Naive B cell (primary cell): ENCODE data around the gene C19orf73. TPM values are rescaled to one million over a fixed set of nuclear protein-coding genes. Genes with fewer than 3 reads are reported as not detected.

ENCODE experiments used
- ATAC-seq, 2 donors: fragments of 150-1000 bp; cut with Tn5 transposase; 2 replicates each; pipeline ENCODE4 v1.10.0; 2021; ENCODE audit warnings: low read depth in 2 of 2, mild to moderate bottlenecking in 2 of 2, moderate library complexity in 2 of 2
- DNase-seq: peaks from one replicate; pipeline ENCODE4 v3.0.0; 2022
- H3K27ac Mint-ChIP-seq, 6 donors: one replicate each; pipeline ENCODE4 v1.8.0; 2020 to 2022; ENCODE audit warnings: mild to moderate bottlenecking in 6 of 6, mixed read lengths in 6 of 6, moderate library complexity in 5 of 6, inconsistent platforms in 2 of 6
- H3K27me3 Mint-ChIP-seq, 3 donors: one replicate each; pipeline ENCODE4 v1.8.0; 2021 to 2022; ENCODE audit warnings: mixed read lengths in 3 of 3, mild to moderate bottlenecking in 1 of 3
- H3K36me3 Mint-ChIP-seq, 2 donors: one replicate each; pipeline ENCODE4 v1.8.0; 2020 to 2022; ENCODE audit warnings: mixed read lengths in 2 of 2, inconsistent platforms in 1 of 2, mild to moderate bottlenecking in 1 of 2
- H3K4me1 Mint-ChIP-seq, 3 donors: one replicate each; pipeline ENCODE4 v1.8.0; 2020 to 2022; ENCODE audit warnings: mixed read lengths in 3 of 3, inconsistent platforms in 1 of 3, mild to moderate bottlenecking in 1 of 3, moderate library complexity in 1 of 3
- H3K4me3 Mint-ChIP-seq, 8 donors: one replicate each; pipeline ENCODE4 v1.8.0; 2020 to 2022; ENCODE audit warnings: mild to moderate bottlenecking in 8 of 8, mixed read lengths in 8 of 8, moderate library complexity in 8 of 8, inconsistent platforms in 2 of 8
- H3K9me3 Mint-ChIP-seq, 7 donors: one replicate each; pipeline ENCODE4 v1.8.0; 2020 to 2022; ENCODE audit warnings: mixed read lengths in 7 of 7, mild to moderate bottlenecking in 5 of 7, inconsistent platforms in 2 of 7, moderate library complexity in 1 of 7
- polyA plus RNA-seq, 6 donors: library from polyadenylated mRNA; unstranded; fragments of 300-500 nt; fragmentation: Illumina TruSeq; gene quantifications; one replicate each; pipeline ENCODE4 v1.2.3, GENCODE V29; 2021; ENCODE audit warnings: low read depth in 6 of 6

The C19orf73 gene
- polyA plus RNA-seq, 6 donors from 2014 or later, result 2.8 to 6.3 (median 5.8) TPM

DNA sequence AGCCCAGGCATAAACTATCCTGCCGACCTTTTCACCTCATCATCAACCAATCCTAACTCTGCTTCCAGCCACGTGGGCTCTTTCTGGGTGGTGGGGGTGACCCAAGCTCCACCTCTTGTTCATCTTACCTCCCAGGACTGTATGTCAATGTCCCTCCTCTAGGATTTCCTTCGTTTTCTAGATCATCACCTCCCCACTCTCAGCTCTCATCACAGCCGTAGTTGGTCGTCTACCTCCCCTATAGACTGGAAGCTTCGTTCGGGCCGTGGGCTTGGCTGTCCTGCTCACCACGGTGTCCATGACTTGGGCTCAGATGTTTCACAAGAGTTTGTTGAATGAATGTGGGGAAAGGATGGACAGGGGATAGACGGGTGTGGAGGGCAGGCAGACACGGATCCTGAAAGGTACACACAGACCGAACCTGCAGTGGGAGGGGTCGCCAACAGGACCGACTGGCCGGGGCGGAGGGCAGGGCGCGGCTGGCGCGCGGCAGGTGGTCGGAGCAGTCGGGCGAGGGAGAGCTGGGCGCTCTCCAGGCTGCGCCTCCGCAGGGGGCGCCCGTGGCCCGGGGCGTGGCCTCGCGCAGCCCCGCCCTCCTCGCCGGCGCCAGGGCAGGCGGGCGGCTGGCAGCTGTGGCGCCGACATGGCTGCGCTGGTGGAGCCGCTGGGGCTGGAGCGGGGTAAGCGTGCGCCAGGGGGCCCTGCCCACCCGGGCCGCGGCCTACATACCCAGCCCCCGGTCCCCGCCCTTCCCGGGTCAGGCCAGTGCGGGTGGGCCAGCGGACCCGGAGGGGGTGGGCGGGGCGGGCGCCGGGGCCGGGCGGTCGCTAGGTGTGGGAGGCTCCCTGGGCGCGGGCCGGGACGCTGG, 4.9 kb downstream of the C19orf73 start, which contains the start of gene LIN7B:
TSS of gene LIN7B (plus strand) at position 609 of the 868 bp plus-strand sequence. CDS start at position 644, 35 bp downstream.
- H3K9me3 Mint-ChIP-seq, result no peaks in the 10 kb centered on the region
- peak; percentile 55 to 56 for ATAC-seq
- no peaks in the 10 kb centered on the region for H3K27me3 Mint-ChIP-seq
- peaks cover 0 to 2% of the 10 kb centered on the region in 2 donors for H3K36me3 Mint-ChIP-seq
- H3K27ac Mint-ChIP-seq, result peak within 1 kb of the TSS; percentile 16 to 90 (median 62)
- peaks cover 35 to 41% (median 40%) of the 10 kb centered on the region in 3 donors for H3K4me1 Mint-ChIP-seq
- DNase-seq, result peak; percentile 83
- peak within 1 kb of the TSS; percentile 76 to 93 (median 87) for H3K4me3 Mint-ChIP-seq

DNA sequence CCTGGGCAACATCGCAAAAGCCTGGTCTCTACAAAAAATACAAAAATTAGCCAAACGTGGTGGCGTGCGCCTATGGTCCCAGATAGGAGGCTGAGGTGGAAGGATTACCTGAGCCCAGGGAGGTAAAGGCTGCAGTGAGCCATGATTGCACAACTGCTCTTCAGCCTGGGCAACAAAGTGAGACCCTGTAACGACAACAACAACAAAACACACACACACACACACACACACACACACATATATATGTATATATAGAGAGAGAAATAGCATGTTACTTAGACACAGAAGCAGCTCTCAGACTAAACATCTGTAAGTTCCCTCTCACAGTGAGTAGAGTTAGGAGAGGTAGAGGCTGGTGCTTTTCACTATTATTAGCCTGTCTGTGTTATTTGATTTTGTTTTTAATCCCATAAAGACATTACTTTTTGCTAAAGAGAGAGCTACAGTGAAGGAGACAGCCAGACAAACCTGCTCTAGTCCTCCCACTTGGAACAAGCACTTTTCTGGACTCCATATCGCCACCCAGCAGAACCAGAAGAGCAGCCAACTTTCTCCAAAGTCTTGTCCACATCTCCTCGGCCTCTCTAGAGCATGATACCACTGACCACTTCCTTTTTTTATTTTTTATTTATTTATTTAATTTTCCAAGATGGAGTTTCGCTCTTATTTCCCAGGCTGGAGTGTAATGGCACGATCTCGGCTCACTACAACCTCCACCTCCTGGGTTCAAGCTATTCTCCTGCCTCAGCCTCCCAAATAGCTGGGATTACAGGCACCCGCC, 7.5 kb downstream of the C19orf73 start:
- Mint-ChIP-seq H3K27ac (no peak overlapping the region), H3K36me3 (peaks cover 13 to 18% of the 10 kb centered on the region in 2 donors), H3K27me3 (no peaks in the 10 kb centered on the region), H3K9me3 (no peaks in the 10 kb centered on the region), H3K4me3 (peak overlapping the region in 2 of 8 donors; percentile 54 to 68), H3K4me1 (peaks cover 23 to 33% (median 29%) of the 10 kb centered on the region in 3 donors)
- no peak for ATAC-seq
- no peak for DNase-seq

DNA sequence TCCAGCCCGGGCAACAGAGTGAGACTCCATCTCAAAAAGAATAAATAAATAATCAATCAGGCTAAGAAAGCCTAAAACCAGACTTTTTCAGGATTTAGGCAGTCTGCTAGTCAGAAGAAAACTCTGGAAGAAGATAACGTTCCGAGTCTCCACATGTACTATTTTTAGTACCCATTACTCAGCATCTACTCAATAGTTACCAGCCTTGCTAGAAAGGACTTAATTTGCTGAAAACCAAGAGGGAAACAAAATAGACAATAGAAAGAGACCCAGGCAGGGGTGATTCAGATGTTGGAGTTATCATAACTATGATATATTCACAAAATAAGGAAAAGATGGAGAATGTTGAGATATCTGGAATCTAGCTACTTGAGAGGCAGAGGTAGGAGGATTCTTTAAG, 8.4 kb downstream of the C19orf73 start:
- Mint-ChIP-seq H3K36me3 (peaks cover 13 to 19% of the 10 kb centered on the region in 2 donors), H3K27ac (no peak overlapping the region), H3K4me1 (peaks cover 19 to 29% (median 27%) of the 10 kb centered on the region in 3 donors), H3K4me3 (peak overlapping the region in 1 of 8 donors; percentile 63), H3K27me3 (no peaks in the 10 kb centered on the region), H3K9me3 (no peaks in the 10 kb centered on the region)
- ATAC-seq (no peak), DNase-seq (no peak)

DNA sequence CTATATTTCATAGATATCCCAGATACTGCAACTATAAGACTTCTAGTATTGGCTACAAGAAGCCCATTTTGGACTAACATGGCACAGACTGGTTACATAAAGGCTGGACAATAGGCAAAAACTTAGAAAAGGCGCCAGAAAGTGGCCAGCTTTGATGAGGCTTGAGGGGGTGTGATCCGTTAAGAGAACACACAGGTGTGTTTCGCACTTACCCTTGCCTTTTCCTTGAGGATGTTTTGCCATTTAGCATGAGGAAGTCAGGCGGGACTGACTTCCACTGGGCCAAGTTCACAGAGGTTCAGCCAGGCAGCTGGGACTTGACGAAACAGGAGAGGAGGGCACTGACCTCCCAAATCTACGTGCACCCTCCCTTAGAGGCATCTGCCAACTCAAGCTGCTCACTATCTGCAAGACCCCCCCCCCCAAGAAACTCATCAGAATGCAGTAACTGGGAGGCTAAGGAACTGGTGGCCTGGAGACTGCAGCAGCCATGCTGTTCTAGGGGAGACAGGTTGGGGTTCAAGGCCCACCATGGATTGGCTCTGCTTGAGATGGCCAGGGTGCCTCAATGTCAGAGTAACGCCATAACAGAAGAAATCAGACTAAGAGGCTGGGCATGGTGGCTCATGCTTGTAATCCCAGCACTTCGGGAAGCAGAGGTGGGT, 9.2 kb downstream of the C19orf73 start:
- no peak for DNase-seq
- no peaks in the 10 kb centered on the region for H3K9me3 Mint-ChIP-seq

DNA sequence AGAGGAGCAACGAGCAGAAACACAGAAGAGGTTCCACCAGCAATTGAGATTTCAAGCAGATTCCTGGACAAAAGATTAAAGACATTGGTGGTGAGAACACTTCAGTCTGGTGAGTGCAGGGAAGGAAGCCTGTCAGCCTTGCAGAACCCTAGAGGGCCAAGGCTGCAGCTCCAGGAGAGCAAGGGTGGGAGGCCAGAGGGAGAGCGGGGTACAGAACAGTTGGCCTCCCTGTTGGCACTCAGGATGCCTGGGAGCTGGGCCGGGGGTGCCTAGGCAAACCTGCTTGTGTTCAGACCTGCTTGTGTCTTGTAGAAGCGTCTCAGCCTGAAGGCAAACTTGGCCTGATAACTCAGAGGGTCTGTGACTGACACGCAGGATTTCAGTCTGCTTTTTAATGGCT, 9.9 kb downstream of the C19orf73 start:
- peak overlapping the region in 4 of 6 donors; percentile 24 to 93 (median 44) for H3K27ac Mint-ChIP-seq
- H3K36me3 Mint-ChIP-seq, result peaks cover 13 to 28% of the 10 kb centered on the region in 2 donors
- H3K4me3 Mint-ChIP-seq, result peak overlapping the region in 1 of 8 donors; percentile 51
- ATAC-seq (no peak), DNase-seq (no peak)
- H3K27me3 Mint-ChIP-seq, result no peaks in the 10 kb centered on the region
- peaks cover 23 to 39% (median 30%) of the 10 kb centered on the region in 3 donors for H3K4me1 Mint-ChIP-seq
- H3K9me3 Mint-ChIP-seq, result no peaks in the 10 kb centered on the region

More for the DNA sequence above, 9.2 kb downstream of the C19orf73 start:
- Mint-ChIP-seq H3K36me3 (peaks cover 13 to 26% of the 10 kb centered on the region in 2 donors), H3K4me1 (peaks cover 18 to 32% (median 27%) of the 10 kb centered on the region in 3 donors), H3K27ac (peak overlapping the region in 1 of 6 donors; percentile 35), H3K27me3 (no peaks in the 10 kb centered on the region), H3K4me3 (peak overlapping the region in 2 of 8 donors; percentile 35 to 51)
- no peak for ATAC-seq

DNA sequence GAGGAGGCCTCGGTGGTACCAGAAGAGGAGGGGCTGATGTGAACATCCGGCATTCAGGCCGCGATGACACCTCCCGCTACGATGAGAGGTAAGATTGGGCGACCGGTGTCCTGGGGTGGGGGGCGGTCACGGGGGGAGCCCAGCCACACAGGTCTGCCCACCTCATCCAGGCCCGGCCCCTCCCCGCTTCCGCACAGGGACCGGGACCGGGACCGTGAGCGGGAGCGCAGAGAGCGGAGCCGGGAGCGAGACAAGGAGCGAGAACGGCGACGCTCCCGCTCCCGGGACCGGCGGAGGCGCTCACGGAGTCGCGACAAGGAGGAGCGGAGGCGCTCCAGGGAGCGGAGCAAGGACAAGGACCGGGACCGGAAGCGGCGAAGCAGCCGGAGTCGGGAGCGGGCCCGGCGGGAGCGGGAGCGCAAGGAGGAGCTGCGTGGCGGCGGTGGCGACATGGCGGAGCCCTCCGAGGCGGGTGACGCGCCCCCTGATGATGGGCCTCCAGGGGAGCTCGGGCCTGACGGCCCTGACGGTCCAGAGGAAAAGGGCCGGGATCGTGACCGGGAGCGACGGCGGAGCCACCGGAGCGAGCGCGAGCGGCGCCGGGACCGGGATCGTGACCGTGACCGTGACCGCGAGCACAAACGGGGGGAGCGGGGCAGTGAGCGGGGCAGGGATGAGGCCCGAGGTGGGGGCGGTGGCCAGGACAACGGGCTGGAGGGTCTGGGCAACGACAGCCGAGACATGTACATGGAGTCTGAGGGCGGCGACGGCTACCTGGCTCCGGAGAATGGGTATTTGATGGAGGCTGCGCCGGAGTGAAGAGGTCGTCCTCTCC, 11.1 kb downstream of the C19orf73 start:
- H3K36me3 Mint-ChIP-seq, result peaks cover 13 to 28% of the 10 kb centered on the region in 2 donors
- H3K27me3 Mint-ChIP-seq, result no peaks in the 10 kb centered on the region
- DNase-seq (no peak), ATAC-seq (no peak)
- H3K9me3 Mint-ChIP-seq, result no peaks in the 10 kb centered on the region
- H3K27ac Mint-ChIP-seq, result peak overlapping the region in 2 of 6 donors; percentile 28 to 72
- no peak overlapping the region for H3K4me3 Mint-ChIP-seq
- peaks cover 20 to 37% (median 23%) of the 10 kb centered on the region in 3 donors for H3K4me1 Mint-ChIP-seq

DNA sequence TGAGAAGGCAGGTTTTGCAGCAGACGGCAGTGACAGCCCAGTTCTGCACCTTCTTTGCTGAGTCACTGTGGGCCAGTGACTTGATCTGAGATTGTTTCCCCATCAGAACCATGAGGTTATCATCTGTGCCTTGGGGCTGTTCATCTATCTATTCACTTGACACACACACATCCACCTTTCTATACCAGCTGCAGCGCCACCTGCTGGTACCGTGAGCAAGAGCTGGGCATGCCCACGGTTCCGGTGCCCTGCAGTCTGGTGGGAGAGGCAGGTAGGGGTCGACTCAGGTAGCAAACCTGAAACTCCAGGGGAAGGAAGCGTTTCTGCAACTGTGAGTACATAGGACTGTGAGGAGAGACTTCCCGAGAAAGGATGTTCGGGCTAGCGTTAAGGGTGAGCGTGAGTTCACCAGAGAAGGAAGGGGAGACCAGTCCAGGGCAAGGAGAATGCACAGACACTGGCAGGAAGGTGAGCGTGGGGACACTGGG, 12.3 kb downstream of the C19orf73 start:
- ATAC-seq, result peak; percentile 80 to 82
- H3K9me3 Mint-ChIP-seq, result no peaks in the 10 kb centered on the region
- H3K4me1 Mint-ChIP-seq, result peaks cover 20 to 37% (median 29%) of the 10 kb centered on the region in 3 donors
- peak; percentile 54 for DNase-seq
- peak overlapping the region in 2 of 6 donors; percentile 28 to 37 for H3K27ac Mint-ChIP-seq
- H3K36me3 Mint-ChIP-seq, result peaks cover 13 to 28% of the 10 kb centered on the region in 2 donors
- H3K27me3 Mint-ChIP-seq, result no peaks in the 10 kb centered on the region
- H3K4me3 Mint-ChIP-seq, result peak overlapping the region in 1 of 8 donors; percentile 15

DNA sequence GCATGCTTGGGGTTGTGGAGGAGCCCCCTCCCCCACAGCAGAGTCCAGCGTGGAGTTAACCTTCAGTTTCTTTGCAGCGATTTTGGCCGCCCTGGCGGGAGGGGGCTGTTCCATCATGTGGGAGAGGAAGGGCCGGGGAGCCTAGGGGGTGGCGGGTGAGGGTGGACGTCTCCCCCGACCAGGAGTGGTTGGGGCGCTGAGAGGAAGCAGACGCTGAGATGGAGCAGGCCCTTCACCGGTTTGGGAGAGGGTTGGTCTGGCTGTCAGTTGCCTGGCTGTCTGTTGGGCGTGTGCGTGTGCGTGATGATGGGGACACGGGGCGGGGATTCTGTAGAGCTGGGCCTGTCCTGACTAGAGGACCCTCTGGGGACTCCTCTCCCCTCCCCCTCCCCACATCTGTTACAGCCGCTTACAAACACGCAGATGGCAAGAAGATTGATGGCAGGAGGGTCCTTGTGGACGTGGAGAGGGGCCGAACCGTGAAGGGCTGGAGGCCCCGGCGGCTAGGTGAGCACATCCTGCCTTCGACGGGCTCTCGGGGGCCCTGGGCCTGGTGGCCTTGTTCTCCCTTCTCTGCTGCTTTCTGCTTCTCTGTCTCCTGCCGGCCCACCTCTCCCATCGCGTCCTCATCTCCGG, 14.6 kb downstream of the C19orf73 start:
- DNase-seq (no peak), ATAC-seq (peak; percentile 10 to 24)
- peaks cover 18 to 44% (median 38%) of the 10 kb centered on the region in 3 donors for H3K4me1 Mint-ChIP-seq
- peak overlapping the region in 5 of 6 donors; percentile 62 to 94 (median 79) for H3K27ac Mint-ChIP-seq
- H3K9me3 Mint-ChIP-seq, result no peaks in the 10 kb centered on the region
- H3K36me3 Mint-ChIP-seq, result peaks cover 13 to 39% of the 10 kb centered on the region in 2 donors
- H3K4me3 Mint-ChIP-seq, result peak overlapping the region in 3 of 8 donors; percentile 20 to 74 (median 66)
- no peaks in the 10 kb centered on the region for H3K27me3 Mint-ChIP-seq

DNA sequence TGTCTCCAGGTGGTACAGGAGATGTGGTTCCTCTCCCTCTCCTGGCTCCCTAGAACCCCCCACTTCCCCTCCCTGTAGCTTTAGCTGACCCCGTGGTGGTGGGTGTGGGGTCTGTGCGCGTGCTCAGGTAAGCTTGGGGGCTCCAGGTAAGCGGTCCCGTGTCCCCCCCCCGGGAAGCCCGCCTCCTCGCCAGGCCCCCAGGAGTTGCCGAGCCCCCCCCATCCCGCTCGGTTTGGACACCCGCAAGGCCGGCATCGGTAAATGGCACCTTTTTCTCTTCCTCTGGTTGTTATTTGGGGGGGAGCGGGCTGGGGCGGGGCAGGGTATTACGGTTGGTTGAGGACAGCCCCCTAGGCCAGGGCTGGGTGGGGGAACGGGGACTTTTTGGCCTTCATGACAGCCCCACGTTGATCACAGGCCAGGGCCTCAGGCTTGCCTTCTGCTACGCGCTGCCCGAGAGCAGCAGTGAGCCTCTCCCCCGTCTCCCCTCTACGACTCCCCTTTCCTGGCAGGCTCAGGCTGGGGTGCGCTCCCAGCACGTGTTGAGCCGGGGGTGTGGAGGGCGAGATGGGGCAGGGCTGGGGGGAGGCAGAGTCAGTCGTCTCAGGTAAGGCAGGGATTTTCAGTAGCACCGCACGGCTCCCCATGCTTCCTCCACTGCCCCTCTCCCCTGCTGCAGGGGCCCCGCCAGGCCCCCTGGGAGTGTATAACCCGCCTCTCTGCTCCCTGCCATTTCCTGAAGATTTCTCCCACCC, 15.4 kb downstream of the C19orf73 start:
- peak; percentile 12 to 13 for ATAC-seq
- peaks cover 9 to 32% of the 10 kb centered on the region in 2 donors for H3K36me3 Mint-ChIP-seq
- H3K4me3 Mint-ChIP-seq, result no peak overlapping the region

DNA sequence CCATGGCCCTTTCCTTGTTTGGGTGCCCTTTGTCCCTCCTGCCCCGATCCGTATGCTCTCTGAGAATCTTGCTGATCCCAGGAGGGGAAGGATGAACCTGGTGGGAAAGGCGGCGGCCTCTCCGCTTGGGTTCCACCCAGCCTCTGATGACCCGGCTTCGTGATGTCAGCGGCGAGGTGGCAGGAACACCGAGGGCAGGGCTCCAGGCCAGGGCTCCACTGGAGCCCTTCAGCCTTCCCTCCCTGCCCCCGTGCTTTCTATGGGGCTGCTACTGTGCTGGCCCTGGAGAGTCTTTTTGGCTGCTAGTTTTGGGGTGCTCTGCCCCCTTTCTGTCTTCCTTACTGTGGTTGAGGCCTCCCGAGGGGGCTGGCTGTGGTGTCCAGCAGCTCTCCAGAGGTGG, 16.6 kb downstream of the C19orf73 start:
- H3K27ac Mint-ChIP-seq, result peak overlapping the region in 2 of 6 donors; percentile 51 to 65
- no peak for DNase-seq
- no peaks in the 10 kb centered on the region for H3K9me3 Mint-ChIP-seq
- H3K4me1 Mint-ChIP-seq, result peaks cover 27 to 37% (median 34%) of the 10 kb centered on the region in 3 donors
- H3K36me3 Mint-ChIP-seq, result peaks cover 7 to 29% of the 10 kb centered on the region in 2 donors
- no peaks in the 10 kb centered on the region for H3K27me3 Mint-ChIP-seq
- no peak overlapping the region for H3K4me3 Mint-ChIP-seq
- ATAC-seq, result no peak

More for the DNA sequence above, 15.4 kb downstream of the C19orf73 start:
- peak overlapping the region in 2 of 6 donors; percentile 65 to 79 for H3K27ac Mint-ChIP-seq
- no peaks in the 10 kb centered on the region for H3K27me3 Mint-ChIP-seq
- DNase-seq, result no peak
- H3K4me1 Mint-ChIP-seq, result peaks cover 18 to 37% (median 34%) of the 10 kb centered on the region in 3 donors
- no peaks in the 10 kb centered on the region for H3K9me3 Mint-ChIP-seq

DNA sequence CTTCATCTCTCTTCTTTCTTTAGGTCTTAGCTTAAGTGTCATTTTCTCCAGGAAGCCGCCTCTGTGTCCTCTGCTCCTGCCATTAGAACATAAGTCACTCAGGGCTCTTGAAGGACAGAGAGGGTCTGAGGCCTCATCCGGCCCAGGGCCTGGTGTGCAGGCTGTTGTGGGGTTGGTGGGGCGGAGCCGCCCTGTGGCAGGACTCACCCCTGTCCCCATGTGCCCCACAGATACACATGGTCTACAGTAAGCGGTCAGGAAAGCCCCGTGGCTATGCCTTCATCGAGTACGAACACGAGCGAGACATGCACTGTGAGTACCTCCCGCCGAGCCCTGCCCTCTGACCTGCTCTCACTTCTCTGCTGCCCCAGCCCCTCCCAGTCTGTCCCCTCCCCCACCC, 17.8 kb downstream of the C19orf73 start:
- no peak for ATAC-seq

More for the DNA sequence above, 17.8 kb downstream of the C19orf73 start:
- Mint-ChIP-seq H3K9me3 (no peaks in the 10 kb centered on the region), H3K4me1 (peaks cover 25 to 27% (median 26%) of the 10 kb centered on the region in 3 donors), H3K36me3 (peaks cover 0 to 20% of the 10 kb centered on the region in 2 donors), H3K27me3 (no peaks in the 10 kb centered on the region), H3K27ac (no peak overlapping the region), H3K4me3 (no peak overlapping the region)
- DNase-seq, result no peak
